DMS 273 treated with DMSO at 0.1 percent for 48 hours (cell line): Measurements from ENCODE around the gene SLC25A24.
A peak's percentile ranks its signal among the peaks of the same experiment; 100 is the strongest.
"Not testable (repeated sequence)": the region's sequence is repeated elsewhere in the genome, so short reads cannot be mapped to it uniquely, and the experiment has no call there.

Source experiments
- DNase-seq: peaks from one replicate; lab custom pipeline; 2025; lab: John Stamatoyannopoulos, UW

SLC25A24 gene

GRCh38 chr1:108199781-108200686 lies at the start of gene SLC25A24:
TSS of gene SLC25A24 (minus strand) at chr1:108200343. CDS start at chr1:108200138, 205 bp downstream.
- DNase-seq, result peak; percentile 24

- DNase-seq, result not testable (repeated sequence)
Observed at GRCh38 chr1:108243976-108244375, 43.8 kb upstream of the SLC25A24 start, which contains the start of gene NBPF4. TSS of gene NBPF4 (minus strand) at chr1:108244076. CDS start at chr1:108243761, 315 bp downstream.

- DNase-seq, result not testable (repeated sequence)
Observed at GRCh38 chr1:108239426-108239825, 39.3 kb upstream of the SLC25A24 start.

GRCh38 chr1:108235308-108235707 lies 35.2 kb upstream of the SLC25A24 start:
- DNase-seq, result not testable (repeated sequence)

- not testable (repeated sequence) for DNase-seq
Observed at GRCh38 chr1:108232183-108232582, 32.0 kb upstream of the SLC25A24 start.

GRCh38 chr1:108229976-108230375 lies 29.8 kb upstream of the SLC25A24 start:
- DNase-seq, result not testable (repeated sequence)

GRCh38 chr1:108227772-108228171 lies 27.6 kb upstream of the SLC25A24 start:
- not testable (repeated sequence) for DNase-seq

GRCh38 chr1:108226855-108227254 lies 26.7 kb upstream of the SLC25A24 start:
- not testable (repeated sequence) for DNase-seq

- DNase-seq, result not testable (repeated sequence)
Observed at GRCh38 chr1:108223226-108223625, 23.1 kb upstream of the SLC25A24 start.

- DNase-seq, result not testable (repeated sequence)
Observed at GRCh38 chr1:108217515-108218174, 17.5 kb upstream of the SLC25A24 start.

GRCh38 chr1:108217007-108217406 lies 16.9 kb upstream of the SLC25A24 start:
- not testable (repeated sequence) for DNase-seq

GRCh38 chr1:108216028-108216890 lies 16.1 kb upstream of the SLC25A24 start:
- DNase-seq, result not testable (repeated sequence)

- DNase-seq, result not testable (repeated sequence)
Observed at GRCh38 chr1:108214641-108215465, 14.7 kb upstream of the SLC25A24 start.

GRCh38 chr1:108211014-108211413 lies 10.9 kb upstream of the SLC25A24 start:
- no peak for DNase-seq

- no peak for DNase-seq
Observed at GRCh38 chr1:108209456-108210108, 9.4 kb upstream of the SLC25A24 start.

- no peak for DNase-seq
Observed at GRCh38 chr1:108208724-108209446, 8.7 kb upstream of the SLC25A24 start.

GRCh38 chr1:108203582-108203981 lies 3.4 kb upstream of the SLC25A24 start:
- not testable (repeated sequence) for DNase-seq

GRCh38 chr1:108201687-108202086 lies 1.5 kb upstream of the SLC25A24 start:
- no peak for DNase-seq

GRCh38 chr1:108200687-108201051 lies 526 bp upstream of the SLC25A24 start:
- DNase-seq, result peak; percentile 41
